ENCODE measurements around the gene CHRNA4. TPM values are rescaled to one million over a fixed set of nuclear protein-coding genes. Genes with fewer than 3 reads are reported as not detected.

CHRNA4 gene
- total RNA-seq, 2 donors from 2014 or later: not detected

- H3K4me1 ChIP-seq: no peaks in the 10 kb centered on the region
- no peak for DNase-seq
- WGBS, 2 donors: 46% methylated on average over 12 of the region's 12 CpGs
- no peak overlapping the region for H3K27ac ChIP-seq
- no peaks in the 10 kb centered on the region for H3K36me3 ChIP-seq (replicated peaks in 1 of 2; ENCODE audit: insufficient read depth in 1 of 2, low read depth in 2 of 2)
- H3K9me3 ChIP-seq: no peaks in the 10 kb centered on the region
- intact Hi-C loops (cut with DNase I): no loop called here
- no peak for TF ChIP-seq POLR2A (IDR thresholded peaks at IDR 0.05)
- no peak for TF ChIP-seq CTCF (IDR thresholded peaks at IDR 0.05)
- H3K27me3 ChIP-seq: peaks cover 0 to 10% of the 10 kb centered on the region in 2 donors
- ATAC-seq: no peak
- H3K4me3 ChIP-seq: no peak overlapping the region
Observed at GRCh38 chr20:63378626-63379025, 17.5 kb upstream of the CHRNA4 start.

GRCh38 chr20:63377951-63378381 lies 16.8 kb upstream of the CHRNA4 start:
- H3K4me3 ChIP-seq: no peak overlapping the region
- ATAC-seq: no peak
- H3K36me3 ChIP-seq (replicated peaks in 1 of 2; ENCODE audit: insufficient read depth in 1 of 2, low read depth in 2 of 2): no peaks in the 10 kb centered on the region
- WGBS, 2 donors: 28 to 36% methylated on average over 9 to 15 of the region's 15 CpGs
- no peak for TF ChIP-seq CTCF (IDR thresholded peaks at IDR 0.05)
- TF ChIP-seq POLR2A (IDR thresholded peaks at IDR 0.05): no peak
- H3K27ac ChIP-seq: no peak overlapping the region
- DNase-seq: no peak
- no peaks in the 10 kb centered on the region for H3K9me3 ChIP-seq
- no peaks in the 10 kb centered on the region for H3K4me1 ChIP-seq
- intact Hi-C loops (cut with DNase I): no loop called here
- peaks cover 0 to 10% of the 10 kb centered on the region in 2 donors for H3K27me3 ChIP-seq

- Histone ChIP-seq H3K4me3 (no peak overlapping the region), H3K27ac (no peak overlapping the region), H3K4me1 (no peaks in the 10 kb centered on the region), H3K27me3 (peaks cover 0 to 6% of the 10 kb centered on the region in 2 donors), H3K9me3 (no peaks in the 10 kb centered on the region), H3K36me3 (replicated peaks in 1 of 2; ENCODE audit: insufficient read depth in 1 of 2, low read depth in 2 of 2) (no peaks in the 10 kb centered on the region)
- 5 to 15% methylated on average over 11 to 32 of the region's 32 CpGs for WGBS, 2 donors
- DNase-seq: no peak
- no peak for ATAC-seq
- intact Hi-C loops (cut with DNase I): no loop called here
- TF ChIP-seq CTCF (IDR thresholded peaks at IDR 0.05): no peak
- no peak for TF ChIP-seq POLR2A (IDR thresholded peaks at IDR 0.05)
Observed at GRCh38 chr20:63377256-63377941, 16.2 kb upstream of the CHRNA4 start.

GRCh38 chr20:63376283-63377250 lies 15.4 kb upstream of the CHRNA4 start:
- intact Hi-C loops (cut with DNase I): no loop called here
- TF ChIP-seq POLR2A (IDR thresholded peaks at IDR 0.05): no peak
- TF ChIP-seq CTCF (IDR thresholded peaks at IDR 0.05): no peak
- no peaks in the 10 kb centered on the region for H3K9me3 ChIP-seq
- WGBS, 2 donors: 25 to 34% methylated on average over 10 to 30 of the region's 31 CpGs
- H3K4me3 ChIP-seq: no peak overlapping the region
- H3K27me3 ChIP-seq: peaks cover 0 to 4% of the 10 kb centered on the region in 2 donors
- ATAC-seq (no peak), DNase-seq (no peak)
- no peaks in the 10 kb centered on the region for H3K36me3 ChIP-seq (replicated peaks in 1 of 2; ENCODE audit: insufficient read depth in 1 of 2, low read depth in 2 of 2)
- H3K27ac ChIP-seq: no peak overlapping the region
- no peaks in the 10 kb centered on the region for H3K4me1 ChIP-seq
